Measurements from ENCODE around the gene NRIP2.

DNA sequence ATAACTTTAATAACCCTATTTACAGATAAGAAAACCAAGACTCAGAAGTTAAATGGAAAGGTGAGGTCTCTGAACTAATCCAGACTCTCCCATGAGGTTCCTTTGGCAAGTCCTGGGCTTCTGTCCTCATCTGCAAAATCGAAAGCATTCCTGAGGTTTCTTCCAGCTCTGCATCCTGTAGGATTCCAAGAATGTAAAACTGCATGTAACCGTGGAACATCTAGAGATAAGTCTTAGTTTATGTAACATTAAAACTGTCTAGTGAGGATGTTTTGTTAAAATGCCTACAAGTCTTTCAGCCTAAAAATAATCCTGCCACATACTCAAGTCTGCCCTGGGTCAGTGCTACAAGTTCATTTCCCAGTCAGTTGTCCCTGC lies 29.7 kb downstream of the NRIP2 start:
- TF ChIP-seq POLR2AphosphoS5 (IDR thresholded peaks at IDR 0.05; ENCODE audit: low read depth, low read length) (no peak), SIN3A (IDR thresholded peaks at IDR 0.05; ENCODE audit: borderline replicate concordance, insufficient read depth, low read length) (no peak)
- TF ChIP-seq, protein P1, sequence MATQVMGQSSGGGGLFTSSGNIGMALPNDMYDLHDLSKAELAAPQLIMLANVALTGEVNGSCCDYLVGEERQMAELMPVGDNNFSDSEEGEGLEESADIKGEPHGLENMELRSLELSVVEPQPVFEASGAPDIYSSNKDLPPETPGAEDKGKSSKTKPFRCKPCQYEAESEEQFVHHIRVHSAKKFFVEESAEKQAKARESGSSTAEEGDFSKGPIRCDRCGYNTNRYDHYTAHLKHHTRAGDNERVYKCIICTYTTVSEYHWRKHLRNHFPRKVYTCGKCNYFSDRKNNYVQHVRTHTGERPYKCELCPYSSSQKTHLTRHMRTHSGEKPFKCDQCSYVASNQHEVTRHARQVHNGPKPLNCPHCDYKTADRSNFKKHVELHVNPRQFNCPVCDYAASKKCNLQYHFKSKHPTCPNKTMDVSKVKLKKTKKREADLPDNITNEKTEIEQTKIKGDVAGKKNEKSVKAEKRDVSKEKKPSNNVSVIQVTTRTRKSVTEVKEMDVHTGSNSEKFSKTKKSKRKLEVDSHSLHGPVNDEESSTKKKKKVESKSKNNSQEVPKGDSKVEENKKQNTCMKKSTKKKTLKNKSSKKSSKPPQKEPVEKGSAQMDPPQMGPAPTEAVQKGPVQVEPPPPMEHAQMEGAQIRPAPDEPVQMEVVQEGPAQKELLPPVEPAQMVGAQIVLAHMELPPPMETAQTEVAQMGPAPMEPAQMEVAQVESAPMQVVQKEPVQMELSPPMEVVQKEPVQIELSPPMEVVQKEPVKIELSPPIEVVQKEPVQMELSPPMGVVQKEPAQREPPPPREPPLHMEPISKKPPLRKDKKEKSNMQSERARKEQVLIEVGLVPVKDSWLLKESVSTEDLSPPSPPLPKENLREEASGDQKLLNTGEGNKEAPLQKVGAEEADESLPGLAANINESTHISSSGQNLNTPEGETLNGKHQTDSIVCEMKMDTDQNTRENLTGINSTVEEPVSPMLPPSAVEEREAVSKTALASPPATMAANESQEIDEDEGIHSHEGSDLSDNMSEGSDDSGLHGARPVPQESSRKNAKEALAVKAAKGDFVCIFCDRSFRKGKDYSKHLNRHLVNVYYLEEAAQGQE (IDR thresholded peaks at IDR 0.05; ENCODE audit: insufficient read depth in 1 of 2, low read depth in 2 of 2, low read length in 2 of 2) = no peak

Data from PFSK-1 (cell line).